HepG2 (cell line): ENCODE results near the gene CNTNAP1. TPM values are rescaled to one million over a fixed set of nuclear protein-coding genes. Genes with fewer than 3 reads are reported as not detected.

Experiments used
- ELF3 ChIP-seq: IDR thresholded peaks from 2 replicates; pipeline ENCODE4 v1.6.1; 2016; ENCODE audit warnings: missing genetic modification reagents, missing compliant biosample characterization
- HNF4A ChIP-seq: sonication (generic); formaldehyde crosslinking; IDR thresholded peaks from 2 replicates; pipeline ENCODE4 v1.4.0; 2020; ENCODE audit warnings: missing genetic modification reagents
- KDM6A ChIP-seq: IDR thresholded peaks from 2 replicates; pipeline ENCODE4 v1.6.1; 2016; ENCODE audit warnings: low read depth
- KLF12 ChIP-seq: sonication (generic); formaldehyde crosslinking; IDR thresholded peaks from 2 replicates; pipeline ENCODE4 v1.4.0; 2020; ENCODE audit warnings: missing genetic modification reagents, borderline replicate concordance
- NR2C2 ChIP-seq: sonication (generic); formaldehyde crosslinking; IDR thresholded peaks from 2 replicates; pipeline ENCODE4 v1.4.0; 2020; ENCODE audit warnings: missing genetic modification reagents, mild to moderate bottlenecking, moderate library complexity, borderline replicate concordance
- SALL2 ChIP-seq: sonication (generic); formaldehyde crosslinking; IDR thresholded peaks from 2 replicates; pipeline ENCODE4 v1.8.1; 2023; ENCODE audit warnings: mild to moderate bottlenecking, missing genetic modification reagents, inconsistent platforms
- SMAD3 ChIP-seq: sonication (generic); formaldehyde crosslinking; IDR thresholded peaks from 2 replicates; pipeline ENCODE4 v1.4.0; 2020; ENCODE audit warnings: missing genetic modification reagents
- SMAD9 ChIP-seq: sonication (generic); formaldehyde crosslinking; IDR thresholded peaks from 2 replicates; pipeline ENCODE4 v1.5.1; 2020; ENCODE audit warnings: mild to moderate bottlenecking, missing genetic modification reagents
- SRSF1 ChIP-seq: fragments of 200-400 bp; formaldehyde crosslinking; optimal IDR thresholded peaks from 2 replicates; pipeline ENCODE3; 2017; ENCODE audit warnings: mild to moderate bottlenecking, low read depth, low read length, moderate library complexity
- SRSF4 ChIP-seq: fragments of 200-400 bp; formaldehyde crosslinking; IDR thresholded peaks from one replicate; pipeline ENCODE4 v1.6.1; 2018; ENCODE audit warnings: mild to moderate bottlenecking, low read depth, low read length, moderate library complexity; ENCODE audit not compliant: poor library complexity, severe bottlenecking
- ZBTB1 ChIP-seq: sonication (generic); formaldehyde crosslinking; IDR thresholded peaks from 2 replicates; pipeline ENCODE4 v1.4.0; 2020; ENCODE audit warnings: missing genetic modification reagents, borderline replicate concordance
- ZFP36L1 ChIP-seq: sonication (generic); formaldehyde crosslinking; IDR thresholded peaks from 2 replicates; pipeline ENCODE4 v1.8.0; 2022; ENCODE audit warnings: mild to moderate bottlenecking, missing genetic modification reagents, moderate library complexity
- ZFP41 ChIP-seq: sonication (generic); formaldehyde crosslinking; IDR thresholded peaks from 2 replicates; pipeline ENCODE4 v1.4.0; 2020; ENCODE audit warnings: mild to moderate bottlenecking, missing genetic modification reagents, borderline replicate concordance
- ZNF30 ChIP-seq: sonication (generic); formaldehyde crosslinking; IDR thresholded peaks from 2 replicates; pipeline ENCODE4 v1.5.0; 2020; ENCODE audit warnings: mild to moderate bottlenecking, missing genetic modification reagents
- ZNF614 ChIP-seq: IDR thresholded peaks from 2 replicates; pipeline ENCODE4 v1.6.1; 2018; ENCODE audit warnings: missing biosample characterization, missing genetic modification reagents, inconsistent platforms, borderline replicate concordance
- ZNF746 ChIP-seq: sonication (generic); formaldehyde crosslinking; IDR thresholded peaks from 2 replicates; pipeline ENCODE4 v1.8.0; 2022; ENCODE audit warnings: mild to moderate bottlenecking, missing genetic modification reagents
- ZNF792 ChIP-seq: IDR thresholded peaks from 2 replicates; pipeline ENCODE4 v1.6.1; 2016
- ZNF839 ChIP-seq: sonication (generic); formaldehyde crosslinking; IDR thresholded peaks from 2 replicates; pipeline ENCODE4 v1.4.0; 2020; ENCODE audit warnings: missing genetic modification reagents, mild to moderate bottlenecking, borderline replicate concordance
- ZSCAN29 ChIP-seq: sonication (generic); formaldehyde crosslinking; conservative IDR thresholded peaks from 2 replicates; pipeline ENCODE4 v1.4.0; 2020; ENCODE audit warnings: mild to moderate bottlenecking, missing genetic modification reagents
- ZSCAN9 ChIP-seq: IDR thresholded peaks from 2 replicates; pipeline ENCODE4 v1.6.1; 2016; ENCODE audit warnings: borderline replicate concordance
- polyA plus RNA-seq, 8 experiments: library from polyadenylated mRNA; depleted of rRNA in 3 of 8; stranded (reverse) in 7 of 8; unstranded in 1 of 8; fragments of >200 nt; fragmentation: Illumina TruSeq in 4 of 8; extraction: Trizol in 4 of 8; gene quantifications; 2 replicates each; pipeline versions ENCODE4 v1.2.1 to v1.2.3, GENCODE V29; 2011 to 2016; ENCODE audit warnings: low read depth in 4 of 8, missing spikeins in 1 of 8, mixed read lengths in 1 of 8; ENCODE audit not compliant: insufficient read depth in 1 of 8
- total RNA-seq, 5 experiments: library from RNA; depleted of rRNA; stranded (reverse); fragments of >200 nt; fragmentation: Illumina TruSeq; extraction: Trizol; gene quantifications; 2 replicates each; pipeline ENCODE4 v1.2.3, GENCODE V29; 2016; ENCODE audit warnings: low read depth in 1 of 5
- TF ChIP-seq, protein P1 (sequence below): IDR thresholded peaks from 2 replicates; pipeline ENCODE4 v1.4.0; 2020; ENCODE audit warnings: mild to moderate bottlenecking, missing genetic modification reagents
- TF ChIP-seq, protein P2 (sequence below): sonication (generic); formaldehyde crosslinking; IDR thresholded peaks from 2 replicates; pipeline ENCODE4 v1.4.0; 2020; ENCODE audit warnings: missing genetic modification reagents, borderline replicate concordance
- TF ChIP-seq, protein P3 (sequence below): sonication (generic); formaldehyde crosslinking; IDR thresholded peaks from 2 replicates; pipeline ENCODE4 v1.5.0; 2020; ENCODE audit warnings: missing genetic modification reagents

CNTNAP1 gene
- total and polyA plus RNA-seq, 2 of the 13 experiments (the other 11 are each of a cell fraction or from before 2014, with no cell fraction given) = 4.5 to 7.7 TPM

DNA sequence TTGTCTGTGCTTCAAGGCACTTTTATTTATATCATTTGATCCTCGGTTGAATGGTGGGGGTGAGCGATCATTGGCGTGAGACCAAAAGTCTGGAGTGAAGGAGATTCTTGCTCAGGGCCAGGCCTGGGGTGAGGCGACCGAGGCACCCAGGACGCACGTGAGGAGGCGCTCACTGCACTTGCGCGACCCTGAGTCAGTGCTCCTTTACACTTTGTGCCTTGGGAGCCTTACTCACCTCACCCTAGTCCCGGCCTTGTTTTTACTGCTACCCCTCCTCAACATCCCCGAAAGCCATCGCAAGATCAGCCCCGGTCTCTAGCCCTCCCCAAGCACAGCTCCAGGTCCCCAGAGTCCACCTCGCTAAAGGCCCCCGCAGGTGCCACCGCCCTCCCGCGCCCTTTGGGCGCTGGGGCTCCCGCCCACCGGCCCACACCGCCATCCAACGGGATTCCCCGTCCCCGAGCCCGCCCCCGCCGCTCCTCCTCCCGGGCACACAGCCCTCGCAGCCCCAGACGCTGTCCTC, 62.0 kb downstream of the CNTNAP1 start (continued):
- TF ChIP-seq SMAD3 (peak; percentile 56; the same call in 1 of the 2 replicates), SRSF4 (no peak), KLF12 (CRISPR knock-in tag) (0 out of 2 replicates have a peak, but pooled peaks have one; percentile 48), SALL2 (peak; percentile 60), NR2C2 (CRISPR knock-in tag) (no peak; the same call in 1 of the 2 replicates), ZNF839 (CRISPR knock-in tag) (no peak), ZSCAN29 (CRISPR knock-in tag) (0 out of 2 replicates have a peak, but pooled peaks have one; percentile 29), ZFP36L1 (0 out of 2 replicates have a peak, but pooled peaks have one; percentile 70), ZNF792 (peak; percentile 18; the same call in 1 of the 2 replicates), ZNF614 (CRISPR knock-in tag) (0 out of 2 replicates have a peak, but pooled peaks have one; percentile 7), ZBTB1 (CRISPR knock-in tag) (peak; percentile 63; the same call in 1 of the 2 replicates), HNF4A (peak; percentile 42), SMAD9 (CRISPR knock-in tag) (peak; percentile 21; the same call in 1 of the 2 replicates), ELF3 (CRISPR knock-in tag) (peak; percentile 5; the same call in 1 of the 2 replicates), SRSF1 (peak; percentile 57), ZNF30 (0 out of 2 replicates have a peak, but pooled peaks have one; percentile 91), ZSCAN9 (CRISPR knock-in tag) (peak; percentile 21; the same call in 1 of the 2 replicates), KDM6A (0 out of 2 replicates have a peak, but pooled peaks have one; percentile 19), ZFP41 (no peak), ZNF746 (CRISPR knock-in tag) (0 out of 2 replicates have a peak, but pooled peaks have one; percentile 4)
- TF ChIP-seq, protein P1, sequence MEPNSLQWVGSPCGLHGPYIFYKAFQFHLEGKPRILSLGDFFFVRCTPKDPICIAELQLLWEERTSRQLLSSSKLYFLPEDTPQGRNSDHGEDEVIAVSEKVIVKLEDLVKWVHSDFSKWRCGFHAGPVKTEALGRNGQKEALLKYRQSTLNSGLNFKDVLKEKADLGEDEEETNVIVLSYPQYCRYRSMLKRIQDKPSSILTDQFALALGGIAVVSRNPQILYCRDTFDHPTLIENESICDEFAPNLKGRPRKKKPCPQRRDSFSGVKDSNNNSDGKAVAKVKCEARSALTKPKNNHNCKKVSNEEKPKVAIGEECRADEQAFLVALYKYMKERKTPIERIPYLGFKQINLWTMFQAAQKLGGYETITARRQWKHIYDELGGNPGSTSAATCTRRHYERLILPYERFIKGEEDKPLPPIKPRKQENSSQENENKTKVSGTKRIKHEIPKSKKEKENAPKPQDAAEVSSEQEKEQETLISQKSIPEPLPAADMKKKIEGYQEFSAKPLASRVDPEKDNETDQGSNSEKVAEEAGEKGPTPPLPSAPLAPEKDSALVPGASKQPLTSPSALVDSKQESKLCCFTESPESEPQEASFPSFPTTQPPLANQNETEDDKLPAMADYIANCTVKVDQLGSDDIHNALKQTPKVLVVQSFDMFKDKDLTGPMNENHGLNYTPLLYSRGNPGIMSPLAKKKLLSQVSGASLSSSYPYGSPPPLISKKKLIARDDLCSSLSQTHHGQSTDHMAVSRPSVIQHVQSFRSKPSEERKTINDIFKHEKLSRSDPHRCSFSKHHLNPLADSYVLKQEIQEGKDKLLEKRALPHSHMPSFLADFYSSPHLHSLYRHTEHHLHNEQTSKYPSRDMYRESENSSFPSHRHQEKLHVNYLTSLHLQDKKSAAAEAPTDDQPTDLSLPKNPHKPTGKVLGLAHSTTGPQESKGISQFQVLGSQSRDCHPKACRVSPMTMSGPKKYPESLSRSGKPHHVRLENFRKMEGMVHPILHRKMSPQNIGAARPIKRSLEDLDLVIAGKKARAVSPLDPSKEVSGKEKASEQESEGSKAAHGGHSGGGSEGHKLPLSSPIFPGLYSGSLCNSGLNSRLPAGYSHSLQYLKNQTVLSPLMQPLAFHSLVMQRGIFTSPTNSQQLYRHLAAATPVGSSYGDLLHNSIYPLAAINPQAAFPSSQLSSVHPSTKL (CRISPR knock-in tag) = peak; percentile 9; the same call in 1 of the 2 replicates
- TF ChIP-seq, protein P2, sequence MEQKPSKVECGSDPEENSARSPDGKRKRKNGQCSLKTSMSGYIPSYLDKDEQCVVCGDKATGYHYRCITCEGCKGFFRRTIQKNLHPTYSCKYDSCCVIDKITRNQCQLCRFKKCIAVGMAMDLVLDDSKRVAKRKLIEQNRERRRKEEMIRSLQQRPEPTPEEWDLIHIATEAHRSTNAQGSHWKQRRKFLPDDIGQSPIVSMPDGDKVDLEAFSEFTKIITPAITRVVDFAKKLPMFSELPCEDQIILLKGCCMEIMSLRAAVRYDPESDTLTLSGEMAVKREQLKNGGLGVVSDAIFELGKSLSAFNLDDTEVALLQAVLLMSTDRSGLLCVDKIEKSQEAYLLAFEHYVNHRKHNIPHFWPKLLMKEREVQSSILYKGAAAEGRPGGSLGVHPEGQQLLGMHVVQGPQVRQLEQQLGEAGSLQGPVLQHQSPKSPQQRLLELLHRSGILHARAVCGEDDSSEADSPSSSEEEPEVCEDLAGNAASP = no peak
- TF ChIP-seq, protein P3, sequence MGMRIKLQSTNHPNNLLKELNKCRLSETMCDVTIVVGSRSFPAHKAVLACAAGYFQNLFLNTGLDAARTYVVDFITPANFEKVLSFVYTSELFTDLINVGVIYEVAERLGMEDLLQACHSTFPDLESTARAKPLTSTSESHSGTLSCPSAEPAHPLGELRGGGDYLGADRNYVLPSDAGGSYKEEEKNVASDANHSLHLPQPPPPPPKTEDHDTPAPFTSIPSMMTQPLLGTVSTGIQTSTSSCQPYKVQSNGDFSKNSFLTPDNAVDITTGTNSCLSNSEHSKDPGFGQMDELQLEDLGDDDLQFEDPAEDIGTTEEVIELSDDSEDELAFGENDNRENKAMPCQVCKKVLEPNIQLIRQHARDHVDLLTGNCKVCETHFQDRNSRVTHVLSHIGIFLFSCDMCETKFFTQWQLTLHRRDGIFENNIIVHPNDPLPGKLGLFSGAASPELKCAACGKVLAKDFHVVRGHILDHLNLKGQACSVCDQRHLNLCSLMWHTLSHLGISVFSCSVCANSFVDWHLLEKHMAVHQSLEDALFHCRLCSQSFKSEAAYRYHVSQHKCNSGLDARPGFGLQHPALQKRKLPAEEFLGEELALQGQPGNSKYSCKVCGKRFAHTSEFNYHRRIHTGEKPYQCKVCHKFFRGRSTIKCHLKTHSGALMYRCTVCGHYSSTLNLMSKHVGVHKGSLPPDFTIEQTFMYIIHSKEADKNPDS (CRISPR knock-in tag) = peak; percentile 81; the same call in 1 of the 2 replicates
